Retinal pigment epithelial cell (primary cell): ENCODE results near the gene DLGAP4.

Experiments
- DNase-seq: peaks from one replicate; pipeline ENCODE4 v3.0.0-alpha.2; 2010; ENCODE audit warnings: low read depth
- H3K4me3 ChIP-seq: 2 replicates; pipeline ENCODE4 v1.5.1; 2011; ENCODE audit warnings: mild to moderate bottlenecking, low read length, control low read depth, moderate library complexity
- TF ChIP-seq, protein P1 (sequence below): conservative IDR thresholded peaks from 2 replicates; pipeline ENCODE4 v1.5.1; 2011; ENCODE audit warnings: low read depth, low read length, control low read depth, inconsistent platforms

DLGAP4 gene

DNA sequence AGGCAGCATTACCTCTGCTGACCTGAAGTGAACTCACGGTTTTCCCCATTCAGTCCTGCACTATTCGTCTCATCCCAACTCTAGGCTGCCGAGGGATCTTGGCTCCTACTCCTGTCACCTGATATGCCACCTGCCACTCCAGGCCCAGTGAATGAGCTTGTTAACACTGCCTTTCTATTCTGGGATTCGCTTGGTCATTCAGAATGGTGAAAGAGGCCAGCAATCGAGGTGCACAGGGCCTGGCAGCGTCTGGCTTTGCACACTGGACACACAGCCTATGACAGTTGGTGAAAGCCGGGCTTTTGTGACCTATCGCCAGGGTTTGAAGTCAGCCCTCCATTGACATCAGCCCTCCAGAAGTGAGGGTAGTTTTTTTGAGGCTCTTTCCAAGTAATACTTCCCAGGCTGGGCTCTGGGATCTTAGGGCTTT, 175.9 kb downstream of the DLGAP4 start:
- no peak overlapping the region for H3K4me3 ChIP-seq
- TF ChIP-seq, protein P1, sequence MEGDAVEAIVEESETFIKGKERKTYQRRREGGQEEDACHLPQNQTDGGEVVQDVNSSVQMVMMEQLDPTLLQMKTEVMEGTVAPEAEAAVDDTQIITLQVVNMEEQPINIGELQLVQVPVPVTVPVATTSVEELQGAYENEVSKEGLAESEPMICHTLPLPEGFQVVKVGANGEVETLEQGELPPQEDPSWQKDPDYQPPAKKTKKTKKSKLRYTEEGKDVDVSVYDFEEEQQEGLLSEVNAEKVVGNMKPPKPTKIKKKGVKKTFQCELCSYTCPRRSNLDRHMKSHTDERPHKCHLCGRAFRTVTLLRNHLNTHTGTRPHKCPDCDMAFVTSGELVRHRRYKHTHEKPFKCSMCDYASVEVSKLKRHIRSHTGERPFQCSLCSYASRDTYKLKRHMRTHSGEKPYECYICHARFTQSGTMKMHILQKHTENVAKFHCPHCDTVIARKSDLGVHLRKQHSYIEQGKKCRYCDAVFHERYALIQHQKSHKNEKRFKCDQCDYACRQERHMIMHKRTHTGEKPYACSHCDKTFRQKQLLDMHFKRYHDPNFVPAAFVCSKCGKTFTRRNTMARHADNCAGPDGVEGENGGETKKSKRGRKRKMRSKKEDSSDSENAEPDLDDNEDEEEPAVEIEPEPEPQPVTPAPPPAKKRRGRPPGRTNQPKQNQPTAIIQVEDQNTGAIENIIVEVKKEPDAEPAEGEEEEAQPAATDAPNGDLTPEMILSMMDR = no peak
- DNase-seq = peak; percentile 48

DNA sequence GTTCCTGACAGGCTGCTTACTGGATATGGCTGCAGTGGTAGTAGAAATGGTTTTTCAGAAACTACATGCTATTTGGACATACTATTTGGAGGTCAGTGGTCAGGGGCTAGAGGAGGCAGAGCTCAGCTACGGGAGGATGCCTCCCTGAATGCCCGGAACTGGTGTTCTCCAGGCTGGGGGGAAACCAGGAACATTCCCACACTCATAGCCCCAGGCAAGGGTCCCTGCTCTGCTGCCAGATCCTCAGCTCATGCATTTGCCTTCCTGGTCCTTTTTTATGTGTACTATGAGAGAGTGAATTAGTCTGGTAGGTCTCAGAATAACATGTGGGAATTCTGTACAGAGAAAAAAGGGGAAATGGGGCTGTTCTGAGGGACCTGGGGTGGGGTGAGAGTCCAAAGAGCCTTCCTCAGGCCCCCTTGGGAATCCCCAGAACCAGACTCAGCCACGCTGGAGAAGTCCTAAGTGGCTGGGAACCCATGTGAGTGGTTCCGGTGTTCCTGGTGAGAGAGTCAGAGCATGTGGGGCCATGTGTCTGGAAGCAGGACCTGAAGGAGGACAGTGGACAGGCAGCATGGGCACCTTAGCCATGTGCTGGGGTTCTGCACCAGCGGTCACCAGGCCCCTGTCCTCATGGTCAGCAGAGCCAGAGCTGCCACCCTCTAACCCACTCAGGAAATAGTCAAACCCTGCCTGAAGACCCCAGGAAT, 177.2 kb downstream of the DLGAP4 start:
- no peak overlapping the region for H3K4me3 ChIP-seq
- no peak for DNase-seq
- TF ChIP-seq, protein P1 = no peak

DNA sequence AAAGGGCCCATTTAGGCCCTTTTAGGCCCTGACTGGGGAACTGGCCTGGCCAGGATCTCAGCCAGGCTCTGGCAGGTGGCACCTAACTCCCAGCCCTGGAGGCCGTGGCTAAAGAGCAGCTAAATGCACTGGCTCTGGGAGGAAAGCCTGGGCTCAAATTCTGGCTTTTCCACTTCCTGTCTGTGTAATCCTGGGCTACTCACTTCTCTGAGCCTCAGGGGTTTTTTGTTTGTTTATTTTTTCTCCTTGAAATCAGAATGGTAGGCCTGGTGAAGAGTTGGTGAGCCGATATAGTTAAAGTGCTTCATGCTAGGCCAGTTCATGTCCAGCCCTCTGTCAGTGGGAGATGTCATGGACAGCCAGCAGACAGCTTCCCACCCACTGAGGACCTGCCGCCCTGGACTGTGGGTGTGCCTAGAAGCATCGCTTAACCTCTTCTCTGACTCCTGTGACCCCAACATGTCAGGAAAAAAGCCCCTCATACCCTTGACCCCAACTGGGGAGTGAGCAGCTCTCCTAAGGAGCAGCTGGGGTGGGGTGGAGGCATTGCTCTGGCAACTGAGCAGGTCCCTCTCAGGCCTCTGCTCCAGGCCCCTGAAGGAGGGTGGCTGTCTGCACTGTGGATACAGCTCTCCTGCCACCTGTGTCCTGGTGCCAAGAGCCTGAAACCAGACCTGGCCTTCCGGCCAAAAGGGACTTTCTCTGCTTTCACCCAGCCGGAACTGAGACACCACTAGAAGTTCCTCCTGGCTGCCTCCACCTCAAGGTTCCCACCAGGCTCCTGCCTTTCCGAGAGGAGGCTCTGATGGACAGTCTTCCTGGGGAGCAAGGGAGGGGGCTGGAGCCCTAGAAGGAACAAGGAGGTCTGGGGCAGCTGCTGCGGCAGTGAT, 178.0 kb downstream of the DLGAP4 start:
- no peak overlapping the region for H3K4me3 ChIP-seq
- DNase-seq = no peak
- TF ChIP-seq, protein P1 = no peak

DNA sequence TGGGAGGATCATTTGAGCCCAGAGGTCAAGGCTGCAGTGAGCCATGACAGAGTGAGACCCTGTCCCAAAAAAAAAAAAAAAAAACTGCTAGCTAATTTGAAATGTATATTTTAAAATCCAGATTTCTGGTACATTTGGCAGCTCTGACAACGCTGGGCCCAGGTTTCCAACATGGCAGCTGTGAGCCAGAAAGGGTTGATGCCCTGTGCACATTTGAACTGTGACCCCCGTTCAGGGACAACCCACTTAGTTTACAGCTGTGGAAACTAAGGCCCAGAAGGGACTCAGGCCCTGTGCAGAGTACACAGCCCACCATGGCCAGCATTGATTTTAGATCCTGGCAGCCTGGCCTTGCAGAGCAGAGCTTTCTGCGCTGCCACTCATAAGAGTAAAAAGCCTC, 179.1 kb downstream of the DLGAP4 start:
- DNase-seq = no peak
- TF ChIP-seq, protein P1 = no peak
- H3K4me3 ChIP-seq = no peak overlapping the region

DNA sequence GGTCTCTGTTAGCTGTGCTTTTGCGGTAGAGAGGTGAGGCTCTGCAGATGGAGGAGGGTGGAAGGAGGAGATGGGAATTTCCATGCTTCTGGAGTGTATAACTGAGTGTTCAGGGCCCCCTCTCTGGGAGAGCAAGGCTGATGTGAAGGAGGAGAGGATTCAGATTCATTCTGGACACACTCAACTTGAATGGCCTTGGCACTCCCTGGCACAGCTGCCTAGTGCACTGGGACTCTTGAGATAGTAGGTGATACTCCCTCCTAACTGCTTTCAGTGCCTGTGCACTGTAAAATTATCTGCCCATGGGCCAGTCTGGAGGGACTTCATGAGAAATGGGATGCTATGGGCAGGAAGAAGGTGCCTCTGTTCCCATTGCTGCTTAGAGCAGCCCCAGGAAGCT, 180.9 kb downstream of the DLGAP4 start:
- TF ChIP-seq, protein P1 = no peak
- no peak for DNase-seq
- H3K4me3 ChIP-seq = no peak overlapping the region

DNA sequence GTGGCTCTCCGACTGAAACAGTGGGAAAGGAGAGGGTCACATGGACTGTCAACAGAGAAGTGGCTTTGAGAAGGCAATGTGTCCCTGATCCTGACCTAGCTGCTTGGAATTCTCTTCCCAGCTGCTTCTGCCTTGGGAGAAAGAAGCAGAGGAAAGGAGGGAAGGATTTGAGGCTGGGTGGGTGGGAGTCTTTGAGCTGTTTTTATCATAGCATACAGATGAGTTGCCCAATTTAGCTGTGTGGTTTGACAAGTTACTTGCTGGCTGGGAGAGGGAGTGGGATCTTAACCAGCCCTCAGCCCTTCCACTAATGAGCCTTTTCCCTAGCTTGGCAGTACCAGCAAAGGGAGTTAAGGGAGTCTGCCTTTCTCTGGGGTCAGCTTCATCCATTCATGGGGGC, 184.1 kb downstream of the DLGAP4 start:
- TF ChIP-seq, protein P1 = no peak
- no peak overlapping the region for H3K4me3 ChIP-seq
- DNase-seq = no peak
